H9 (cell line): ENCODE measurements around the gene KLHDC7A. TPM values are rescaled to one million over a fixed set of nuclear protein-coding genes. Genes with fewer than 3 reads are reported as not detected.

ENCODE experiments used
- DNase-seq: peaks from one replicate; pipeline ENCODE4 v3.0.0-alpha.2; 2017
- H2AFZ ChIP-seq: one replicate; pipeline ENCODE4 v1.6.1; 2013; ENCODE audit warnings: mild to moderate bottlenecking, low read length, control low read depth, moderate library complexity
- H2AK5ac ChIP-seq: 2 replicates; pipeline ENCODE4 v1.6.1; 2013; ENCODE audit warnings: low read length, control low read depth, mixed read lengths; ENCODE audit not compliant: insufficient read length
- H2BK120ac ChIP-seq: one replicate; pipeline ENCODE4 v1.6.1; 2013; ENCODE audit warnings: low read depth, mild to moderate bottlenecking, low read length, control low read depth, inconsistent platforms; ENCODE audit not compliant: poor library complexity, severe bottlenecking
- H2BK12ac ChIP-seq: 2 replicates; pipeline ENCODE4 v1.6.1; 2013; ENCODE audit warnings: low read length, control low read depth, mixed read lengths, low read depth; ENCODE audit not compliant: insufficient read length
- H2BK15ac ChIP-seq: 2 replicates; pipeline ENCODE4 v1.6.1; 2013; ENCODE audit warnings: low read depth, low read length, control low read depth
- H2BK20ac ChIP-seq: one replicate; pipeline ENCODE4 v1.6.1; 2013; ENCODE audit warnings: low read depth, mild to moderate bottlenecking, low read length, control low read depth, inconsistent platforms; ENCODE audit not compliant: poor library complexity, severe bottlenecking
- H2BK5ac ChIP-seq: 2 replicates; pipeline ENCODE4 v1.6.1; 2013; ENCODE audit warnings: low read length, control low read depth, mixed read lengths; ENCODE audit not compliant: insufficient read length
- H3K14ac ChIP-seq: 2 replicates; pipeline ENCODE4 v1.6.1; 2013; ENCODE audit warnings: low read length, control low read depth; ENCODE audit not compliant: insufficient read depth
- H3K18ac ChIP-seq: 2 replicates; pipeline ENCODE4 v1.6.1; 2013; ENCODE audit warnings: low read depth, mild to moderate bottlenecking, mixed read lengths, low read length, control low read depth; ENCODE audit not compliant: insufficient read length
- H3K23ac ChIP-seq: 2 replicates; pipeline ENCODE4 v1.6.1; 2013; ENCODE audit warnings: low read length, control low read depth, mixed read lengths, low read depth; ENCODE audit not compliant: insufficient read length
- H3K23me2 ChIP-seq: 2 replicates; pipeline ENCODE4 v1.6.1; 2013; ENCODE audit warnings: low read depth, mild to moderate bottlenecking, mixed read lengths, low read length, control low read depth; ENCODE audit not compliant: insufficient read length, poor library complexity, severe bottlenecking
- H3K27ac ChIP-seq: 2 replicates; pipeline ENCODE4 v1.5.1; 2013; ENCODE audit warnings: low read length, control low read depth, mixed read lengths, low read depth; ENCODE audit not compliant: insufficient read length
- H3K27me3 ChIP-seq: 2 replicates; pipeline ENCODE4 v1.6.1; 2013; ENCODE audit warnings: low read length, control low read depth, inconsistent platforms; ENCODE audit not compliant: insufficient read depth
- H3K4ac ChIP-seq: 2 replicates; pipeline ENCODE4 v1.6.1; 2013; ENCODE audit warnings: low read depth, mild to moderate bottlenecking, control low read depth, inconsistent platforms, low read length, moderate library complexity
- H3K4me1 ChIP-seq: 2 replicates; pipeline ENCODE4 v1.6.1; 2013; ENCODE audit warnings: low read length, control low read depth, inconsistent platforms; ENCODE audit not compliant: insufficient read depth
- H3K4me2 ChIP-seq: 2 replicates; pipeline ENCODE4 v1.6.1; 2013; ENCODE audit warnings: low read length, control low read depth, mixed read lengths; ENCODE audit not compliant: insufficient read length, insufficient read depth
- H3K56ac ChIP-seq: 2 replicates; pipeline ENCODE4 v1.6.1; 2013; ENCODE audit warnings: low read depth, mild to moderate bottlenecking, mixed read lengths, low read length, control low read depth; ENCODE audit not compliant: insufficient read length
- H3K79me1 ChIP-seq: 2 replicates; pipeline ENCODE4 v1.6.1; 2013; ENCODE audit warnings: low read depth, mild to moderate bottlenecking, moderate library complexity, low read length, control low read depth, inconsistent platforms; ENCODE audit not compliant: insufficient read depth, poor library complexity, severe bottlenecking
- H3K79me2 ChIP-seq: 2 replicates; pipeline ENCODE4 v1.6.1; 2013; ENCODE audit warnings: low read length, control low read depth, inconsistent platforms; ENCODE audit not compliant: insufficient read depth
- H3K9ac ChIP-seq: 2 replicates; pipeline ENCODE4 v1.6.1; 2013; ENCODE audit warnings: low read length, control low read depth, mixed read lengths; ENCODE audit not compliant: insufficient read length; ENCODE audit errors: extremely low read depth
- H3K9me3 ChIP-seq: one replicate; pipeline ENCODE4 v1.6.1; 2013; ENCODE audit warnings: low read depth, low read length, inconsistent platforms; ENCODE audit not compliant: control insufficient read depth
- H3T11ph ChIP-seq: one replicate; pipeline ENCODE4 v1.6.1; 2013; ENCODE audit warnings: mild to moderate bottlenecking, low read length, control low read depth, inconsistent platforms
- H4K20me1 ChIP-seq: one replicate; pipeline ENCODE4 v1.6.1; 2013; ENCODE audit not compliant: control insufficient read depth, insufficient read length, insufficient read depth
- H4K5ac ChIP-seq: 2 replicates; pipeline ENCODE4 v1.6.1; 2013; ENCODE audit warnings: low read depth, mild to moderate bottlenecking, mixed read lengths, low read length, control low read depth; ENCODE audit not compliant: insufficient read length
- H4K8ac ChIP-seq: replicated peaks from 2 replicates; pipeline ENCODE4 v1.6.1; 2013; ENCODE audit warnings: low read length, control low read depth, mixed read lengths, low read depth; ENCODE audit not compliant: insufficient read length
- H4K91ac ChIP-seq: 2 replicates; pipeline ENCODE4 v1.6.1; 2013; ENCODE audit warnings: low read depth, mild to moderate bottlenecking, moderate library complexity, mixed read lengths, low read length, control low read depth; ENCODE audit not compliant: insufficient read length
- H3K27ac Mint-ChIP-seq, 3 experiments: 2 replicates in 2 of 3; 3 replicates in 1 of 3; pipeline ENCODE4 v1.8.0; 2020 to 2021; ENCODE audit warnings: mixed read lengths in 3 of 3, mild to moderate bottlenecking in 1 of 3, moderate library complexity in 1 of 3
- H3K27me3 Mint-ChIP-seq: 2 replicates; pipeline ENCODE4 v1.8.0; 2021; ENCODE audit warnings: low read depth, mild to moderate bottlenecking, moderate library complexity, mixed read lengths
- H3K36me3 Mint-ChIP-seq, 3 experiments: 2 replicates in 2 of 3; 3 replicates in 1 of 3; pipeline ENCODE4 v1.8.0; 2020 to 2021; ENCODE audit warnings: low read depth in 3 of 3, mixed read lengths in 3 of 3; ENCODE audit not compliant: insufficient read depth in 1 of 3
- H3K4me1 Mint-ChIP-seq, 2 experiments: 2 replicates each; pipeline ENCODE4 v1.8.0; 2020; ENCODE audit warnings: mixed read lengths in 2 of 2
- H3K4me3 Mint-ChIP-seq, 2 experiments: 2 replicates in 1 of 2; 3 replicates in 1 of 2; pipeline ENCODE4 v1.8.0; 2020 to 2021; ENCODE audit warnings: mild to moderate bottlenecking in 2 of 2, mixed read lengths in 2 of 2, moderate library complexity in 1 of 2
- H3K9me3 Mint-ChIP-seq, 2 experiments: 2 replicates in 1 of 2; 3 replicates in 1 of 2; pipeline ENCODE4 v1.8.0; 2020; ENCODE audit warnings: mild to moderate bottlenecking in 2 of 2, mixed read lengths in 2 of 2, moderate library complexity in 1 of 2
- WGBS: extraction: QIAGEN DNeasy Blood & Tissue Kit; methylation state at CpG from one replicate; pipeline ENCODE4 v1.1.7; 2013; ENCODE audit warnings: missing lambda C conversion rate, low lambda C conversion rate, mixed read lengths; ENCODE audit not compliant: insufficient read length; ENCODE audit errors: extremely low coverage; 5-methylcytosine and 5-hydroxymethylcytosine counted together
- total RNA-seq: library from RNA; stranded (reverse); gene quantifications from 2 replicates; pipeline ENCODE4 v1.2.1, GENCODE V29; 2021
- TF ChIP-seq, protein P1 (sequence below): fragments of 200-600 bp; sonication (generic); conservative IDR thresholded peaks from 3 replicates; pipeline ENCODE4 v1.8.0; 2021; ENCODE audit warnings: antibody characterized with exemption, mild to moderate bottlenecking

KLHDC7A gene
- total RNA-seq, 1 experiment from 2014 or later = 11.4 TPM

DNA sequence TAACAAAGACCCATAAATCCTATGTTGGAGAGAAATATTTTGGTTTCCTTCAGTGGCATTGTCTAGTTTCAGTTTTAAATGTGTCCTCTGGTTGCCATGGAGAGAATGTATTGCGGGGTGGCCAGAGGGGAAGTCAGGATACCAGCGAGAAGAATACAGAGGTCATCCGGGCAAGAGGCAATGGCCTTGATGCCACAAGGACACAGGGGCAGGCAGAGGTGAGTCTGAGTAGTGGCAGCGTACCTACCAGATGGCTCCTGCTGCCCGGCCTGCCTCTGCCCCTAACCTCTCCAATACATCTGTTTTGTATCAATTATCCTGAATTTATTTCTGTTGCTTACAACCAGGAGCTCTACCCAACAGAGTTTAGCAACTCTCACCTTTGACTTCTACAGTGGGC, 14.9 kb downstream of the KLHDC7A start:
- no peak overlapping the region for H3K4me2 ChIP-seq
- H3K9me3 ChIP-seq = no peaks in the 10 kb centered on the region
- WGBS = no CpG with 5 or more reads among the region's 5 CpGs

More for the DNA sequence above, 14.9 kb downstream of the KLHDC7A start:
- Histone ChIP-seq H3K18ac (no peak overlapping the region), H3K79me1 (no peaks in the 10 kb centered on the region), H3K9ac (no peak overlapping the region), H3K27me3 (no peaks in the 10 kb centered on the region), H3K23me2 (no peaks in the 10 kb centered on the region), H4K20me1 (no peaks in the 10 kb centered on the region), H3K79me2 (no peaks in the 10 kb centered on the region), H3K4me1 (no peaks in the 10 kb centered on the region), H2BK20ac (no peak overlapping the region), H4K5ac (no peak overlapping the region), H2AK5ac (no peak overlapping the region), H2AFZ (no peak overlapping the region), H3K23ac (no peak overlapping the region), H4K91ac (no peak overlapping the region), H4K8ac (no peak overlapping the region), H2BK15ac (no peak overlapping the region), H3K27ac (no peak overlapping the region), H3K14ac (no peak overlapping the region), H2BK120ac (no peak overlapping the region), H3T11ph (no peak overlapping the region), H3K4ac (no peak overlapping the region), H2BK12ac (no peak overlapping the region), H3K56ac (no peak overlapping the region), H2BK5ac (no peak overlapping the region)
- peaks cover 3 to 5% of the 10 kb centered on the region in 2 experiments; a peak in 1 of 4 replicates for H3K4me1 Mint-ChIP-seq
- TF ChIP-seq, protein P1, sequence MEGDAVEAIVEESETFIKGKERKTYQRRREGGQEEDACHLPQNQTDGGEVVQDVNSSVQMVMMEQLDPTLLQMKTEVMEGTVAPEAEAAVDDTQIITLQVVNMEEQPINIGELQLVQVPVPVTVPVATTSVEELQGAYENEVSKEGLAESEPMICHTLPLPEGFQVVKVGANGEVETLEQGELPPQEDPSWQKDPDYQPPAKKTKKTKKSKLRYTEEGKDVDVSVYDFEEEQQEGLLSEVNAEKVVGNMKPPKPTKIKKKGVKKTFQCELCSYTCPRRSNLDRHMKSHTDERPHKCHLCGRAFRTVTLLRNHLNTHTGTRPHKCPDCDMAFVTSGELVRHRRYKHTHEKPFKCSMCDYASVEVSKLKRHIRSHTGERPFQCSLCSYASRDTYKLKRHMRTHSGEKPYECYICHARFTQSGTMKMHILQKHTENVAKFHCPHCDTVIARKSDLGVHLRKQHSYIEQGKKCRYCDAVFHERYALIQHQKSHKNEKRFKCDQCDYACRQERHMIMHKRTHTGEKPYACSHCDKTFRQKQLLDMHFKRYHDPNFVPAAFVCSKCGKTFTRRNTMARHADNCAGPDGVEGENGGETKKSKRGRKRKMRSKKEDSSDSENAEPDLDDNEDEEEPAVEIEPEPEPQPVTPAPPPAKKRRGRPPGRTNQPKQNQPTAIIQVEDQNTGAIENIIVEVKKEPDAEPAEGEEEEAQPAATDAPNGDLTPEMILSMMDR = no peak
- H3K27me3 Mint-ChIP-seq = peaks cover 10% of the 10 kb centered on the region
- H3K4me3 Mint-ChIP-seq = no peak overlapping the region
- H3K36me3 Mint-ChIP-seq = peaks cover 0 to 24% (median 9%) of the 10 kb centered on the region in 3 experiments; a peak in 5 of 7 replicates
- H3K9me3 Mint-ChIP-seq = peaks cover 13 to 22% of the 10 kb centered on the region in 2 experiments
- DNase-seq = no peak
- no peak overlapping the region for H3K27ac Mint-ChIP-seq
